Measurements from ENCODE around the gene MTMR2. TPM values are rescaled to one million over a fixed set of nuclear protein-coding genes. Genes with fewer than 3 reads are reported as not detected.

The MTMR2 gene
- total RNA-seq, 3 donors from 2014 or later: 50.4 to 57.1 (median 54.1) TPM

Other genes with a start within 250 kb of the MTMR2 start
- gene FAM76B, start 134.3 kb downstream of the MTMR2 start, total RNA-seq: 10 to 100 TPM; 19.8 to 25.3 (median 23.2) TPM
- gene CEP57, start 133.6 kb downstream of the MTMR2 start, total RNA-seq: 10 to 100 TPM; 27.7 to 40.1 (median 39.0) TPM